HG02571 (cell line): ENCODE results near the gene SBF2.
"Not testable (repeated sequence)": the region's sequence is repeated elsewhere in the genome, so short reads cannot be mapped to it uniquely, and the experiment has no call there.

Experiments used
- ATAC-seq: cut with Tn5 transposase; IDR thresholded peaks from one replicate; pipeline ENCODE4 v1.9.1; 2021; ENCODE audit warnings: mild to moderate bottlenecking, moderate library complexity; ENCODE audit not compliant: unreplicated experiment

Gene SBF2

DNA sequence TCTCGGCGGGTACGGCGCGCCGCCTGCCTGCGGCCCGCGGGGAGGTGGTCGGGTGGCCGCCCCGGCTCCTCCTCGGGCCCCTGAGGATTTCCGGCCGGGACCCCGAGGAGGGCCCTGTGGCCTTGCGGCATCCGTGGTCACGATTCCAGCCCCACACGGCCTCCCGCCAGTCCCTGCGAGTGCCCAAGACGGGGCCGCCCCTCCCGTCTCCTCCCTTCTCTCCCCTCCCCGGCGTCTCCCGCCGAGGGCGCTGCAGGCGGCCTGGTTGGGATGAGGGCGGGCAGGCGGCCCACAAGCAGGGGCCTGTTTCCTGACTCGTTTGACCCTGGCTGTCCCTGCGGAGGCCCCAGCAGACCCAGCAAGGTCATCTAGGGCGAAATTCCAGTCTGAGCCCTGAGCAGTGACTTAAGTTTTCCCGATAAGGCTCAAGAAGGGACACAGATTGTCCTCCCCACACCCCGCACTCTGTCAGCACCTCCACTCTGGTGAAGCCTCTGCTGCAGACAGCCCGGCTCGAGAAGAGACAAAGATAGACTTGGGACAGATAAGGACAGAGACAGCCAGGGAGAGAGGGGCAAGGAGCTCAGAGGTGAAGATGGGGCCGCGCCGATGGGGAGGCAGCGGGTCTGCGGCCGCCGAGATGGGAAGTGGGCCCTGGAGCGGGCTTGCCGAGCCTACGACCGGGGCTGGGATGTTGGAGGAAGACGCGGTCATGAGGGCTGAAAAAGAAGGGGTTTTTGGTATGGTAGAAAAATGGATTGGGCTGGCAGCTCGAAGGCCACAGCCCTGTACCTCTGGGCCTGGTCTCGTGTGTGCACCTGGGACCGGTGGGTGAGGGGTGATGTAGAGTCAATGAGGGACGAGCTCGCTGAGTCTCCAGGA is 535.1 kb downstream of the SBF2 start:
- ATAC-seq: peak; percentile 36

DNA sequence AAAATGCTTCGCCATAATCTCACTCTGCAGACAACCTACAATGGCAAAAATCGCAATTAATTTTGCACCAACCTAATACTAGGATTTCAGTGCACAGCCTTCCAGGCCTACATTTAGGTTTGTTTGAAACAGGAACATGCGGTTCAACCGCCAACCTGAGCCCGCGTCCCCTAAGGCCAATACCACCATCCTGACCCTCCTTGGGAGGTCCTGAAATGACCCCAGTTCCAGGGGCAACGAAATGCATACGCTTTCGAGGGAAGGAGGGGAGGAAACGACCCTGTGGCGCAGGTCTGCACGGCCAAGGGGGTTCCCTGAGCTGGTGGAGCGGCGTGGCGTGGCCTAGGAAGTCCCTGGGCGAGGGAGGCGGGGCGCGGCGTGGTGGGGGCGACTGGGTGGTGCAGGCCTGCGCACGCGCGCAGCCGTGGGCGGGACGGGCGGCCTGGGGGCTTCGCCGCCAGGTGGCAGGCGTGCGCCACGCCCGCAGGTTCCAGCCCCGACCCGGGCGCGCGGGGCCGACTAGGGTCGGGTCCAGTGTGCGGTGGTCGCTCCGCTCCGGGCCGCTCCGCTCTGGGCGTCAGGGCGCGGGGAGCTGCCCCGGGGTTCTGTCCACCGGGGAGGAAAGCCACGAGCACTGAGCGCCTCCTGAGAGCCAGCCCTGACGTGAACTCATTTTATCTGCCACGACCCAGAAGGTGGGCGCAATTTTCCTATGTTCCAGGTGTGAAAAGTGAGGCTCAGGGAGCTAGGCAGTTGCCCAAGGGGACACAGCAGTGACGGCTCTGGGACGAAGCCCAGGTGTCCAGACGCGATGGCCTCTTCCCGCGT is 536.0 kb downstream of the SBF2 start:
- peak; percentile 48 for ATAC-seq

DNA sequence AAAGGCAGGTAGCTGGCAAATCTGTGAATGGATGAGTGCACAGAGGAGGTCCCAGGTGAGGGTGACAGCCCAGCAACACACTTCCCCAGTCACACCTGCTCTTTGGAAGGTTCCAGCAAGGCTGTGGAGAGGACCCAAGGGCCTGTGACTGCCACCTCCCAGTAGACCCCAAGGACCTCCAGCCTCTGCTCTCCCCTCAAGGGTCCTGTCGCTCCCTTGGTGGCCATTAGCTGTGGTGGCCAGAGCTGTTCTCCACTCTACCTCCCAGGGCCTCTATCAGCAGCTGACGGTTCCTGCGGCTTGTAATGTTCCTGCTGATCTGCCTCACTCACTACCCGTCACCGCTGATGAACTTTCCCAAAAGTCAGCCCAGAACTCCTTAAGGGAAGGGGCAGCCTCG is 537.1 kb downstream of the SBF2 start:
- ATAC-seq: no peak

DNA sequence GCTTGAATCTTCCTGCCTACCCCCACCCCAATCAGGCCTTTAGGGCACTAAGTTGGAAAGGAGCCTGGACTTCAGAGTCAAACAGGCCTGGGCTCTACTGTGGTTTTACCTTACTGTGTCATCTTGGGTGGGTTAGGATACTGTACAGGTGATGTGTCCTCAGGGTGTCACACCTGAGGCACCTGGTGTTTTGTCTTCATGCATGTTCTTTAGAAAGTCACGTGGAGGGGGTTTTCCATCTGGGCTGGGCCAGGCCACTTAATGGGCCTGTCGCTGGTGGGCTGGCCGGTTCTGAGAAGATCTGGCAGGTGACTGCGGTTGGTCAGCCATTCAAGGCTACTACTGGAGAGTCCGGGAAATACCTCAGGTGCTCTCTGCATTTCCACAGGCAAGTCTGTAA is 537.6 kb downstream of the SBF2 start:
- no peak for ATAC-seq

DNA sequence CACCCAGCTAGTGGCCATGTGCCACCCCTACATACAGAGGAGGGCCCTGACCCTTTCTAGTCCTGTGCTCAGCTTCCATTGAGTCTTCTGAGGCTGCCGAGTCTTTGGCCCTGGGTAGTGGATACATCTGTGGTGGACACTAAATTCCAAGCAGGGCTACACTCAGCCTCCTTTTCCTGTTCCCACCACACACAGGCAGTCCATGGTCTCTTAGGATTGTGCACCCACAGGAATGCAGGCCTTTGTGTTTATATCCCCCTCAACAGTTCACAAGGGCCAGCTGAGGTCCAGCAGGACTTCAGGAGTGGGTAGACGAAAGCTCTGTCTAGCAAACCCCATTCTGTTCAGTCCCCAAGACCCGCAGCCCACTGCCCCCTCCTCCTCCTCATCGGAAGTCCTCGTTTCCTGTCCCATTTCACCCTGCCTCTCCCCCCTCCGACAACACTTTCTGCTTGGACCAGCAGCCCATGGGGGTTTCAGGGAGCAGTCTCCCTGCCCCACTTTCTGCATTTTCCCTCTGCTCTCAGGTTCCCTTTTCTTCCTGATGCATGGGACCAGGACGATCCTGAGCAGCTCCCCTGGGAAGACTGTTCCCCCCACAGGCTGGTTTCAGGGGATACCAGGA is 538.3 kb downstream of the SBF2 start:
- ATAC-seq: no peak

DNA sequence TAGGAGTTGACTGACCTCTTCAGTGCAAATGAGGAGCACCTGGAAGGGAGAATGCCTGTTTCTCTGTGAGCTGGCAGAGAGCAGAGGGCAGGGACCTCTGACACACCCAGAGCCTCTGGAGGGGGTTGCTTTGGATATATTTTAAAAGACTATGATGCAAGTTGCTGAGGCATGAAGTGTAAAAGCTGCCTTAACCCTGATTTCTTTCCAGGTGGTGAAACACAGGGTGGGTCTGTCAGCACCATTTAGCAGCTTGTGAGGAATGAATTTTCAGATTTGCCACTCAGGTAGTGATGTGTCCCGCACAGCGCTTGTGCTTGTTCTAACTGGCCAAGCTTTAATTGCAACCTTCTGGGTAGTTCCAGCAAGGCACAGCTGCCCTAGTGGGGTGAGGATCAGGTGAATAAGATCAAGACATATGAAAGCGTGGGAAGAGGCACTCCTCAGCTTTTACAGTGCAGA is 540.0 kb downstream of the SBF2 start:
- ATAC-seq: no peak

DNA sequence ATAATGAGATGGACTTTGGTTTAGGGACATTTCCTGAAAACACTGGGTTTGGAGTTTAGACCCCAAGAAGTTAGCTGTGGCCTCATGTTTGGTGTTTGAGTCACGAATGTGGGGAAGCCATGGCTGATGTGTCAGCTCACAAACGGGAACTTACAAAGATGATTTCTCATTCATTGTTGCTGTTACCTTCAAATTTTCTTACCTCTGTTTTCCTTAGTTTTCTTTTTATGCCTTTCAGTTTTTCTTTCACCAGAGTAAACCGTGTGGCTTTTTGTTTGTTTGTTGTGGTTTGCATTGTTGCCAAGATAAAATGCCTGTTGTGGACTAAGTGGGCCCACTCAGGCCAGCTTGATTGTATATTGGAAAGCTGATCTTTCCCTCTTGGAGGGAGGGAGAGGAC is 541.0 kb downstream of the SBF2 start:
- ATAC-seq: no peak

DNA sequence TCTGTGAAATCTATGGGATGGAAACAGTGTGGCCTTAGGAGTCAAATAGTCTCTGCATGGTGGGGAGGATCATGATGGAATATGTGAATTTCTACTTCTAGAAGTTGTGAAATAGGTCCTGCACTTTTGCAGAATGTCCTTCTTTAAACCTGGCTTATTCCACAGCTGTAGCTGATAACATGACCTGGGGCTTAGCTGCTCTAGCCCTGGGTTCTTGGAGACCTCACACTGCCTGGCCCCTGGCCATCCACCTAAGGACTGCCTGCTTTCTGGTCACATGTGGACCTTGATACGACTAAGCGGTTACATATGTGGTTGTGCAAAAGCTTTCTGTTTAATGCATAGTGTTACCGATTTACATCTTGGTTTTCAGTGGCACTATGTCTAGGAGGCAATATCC is 541.9 kb downstream of the SBF2 start:
- no peak for ATAC-seq

DNA sequence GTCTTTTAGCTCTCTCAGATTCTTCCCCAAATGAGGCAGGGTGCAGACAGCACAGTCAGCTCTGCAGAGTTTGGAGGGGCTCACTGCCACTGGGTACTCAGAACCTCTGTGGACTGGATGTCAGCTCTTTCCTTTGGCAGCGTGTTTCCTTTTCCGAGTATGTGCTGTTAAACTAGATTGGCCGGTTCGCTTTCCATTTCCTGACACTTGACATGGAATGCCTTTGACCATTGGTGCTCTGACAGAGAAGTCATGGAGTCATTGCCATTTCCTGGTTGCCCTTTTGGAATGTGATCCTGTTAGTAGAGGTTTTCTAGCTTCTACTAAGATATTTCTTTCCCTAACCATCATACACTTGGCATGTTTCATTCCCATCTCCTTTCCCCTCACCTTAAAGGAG is 543.5 kb downstream of the SBF2 start:
- no peak for ATAC-seq

DNA sequence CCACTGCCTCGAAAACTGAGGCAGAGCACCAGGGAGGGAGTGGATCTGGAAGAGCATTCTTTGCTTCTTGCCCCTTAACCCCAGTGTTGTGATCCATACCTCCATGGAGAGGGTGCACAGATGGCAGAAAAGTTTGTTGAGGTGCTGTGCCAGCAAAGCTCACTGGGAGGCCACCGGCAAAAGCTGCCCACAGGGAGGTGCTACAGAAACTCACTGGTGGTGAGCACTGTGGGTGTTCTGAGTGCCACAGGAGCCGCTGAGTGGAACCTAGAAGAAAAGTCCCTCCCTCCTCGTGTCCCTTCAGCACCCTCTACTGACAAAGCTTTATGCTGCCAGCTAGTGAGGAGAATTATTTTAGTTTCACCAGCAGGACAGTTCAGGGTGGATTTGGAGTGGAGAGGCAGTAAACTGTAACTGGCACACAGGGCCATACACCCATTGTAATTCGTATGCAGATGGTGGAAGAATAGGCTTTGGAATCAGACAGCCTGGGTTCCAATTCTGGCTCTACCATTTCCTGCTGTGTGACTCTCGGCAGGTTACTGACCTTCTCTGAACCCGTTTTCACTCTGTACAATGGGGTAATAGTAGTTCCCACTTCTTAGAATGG is 545.6 kb downstream of the SBF2 start:
- ATAC-seq: peak; percentile 67

DNA sequence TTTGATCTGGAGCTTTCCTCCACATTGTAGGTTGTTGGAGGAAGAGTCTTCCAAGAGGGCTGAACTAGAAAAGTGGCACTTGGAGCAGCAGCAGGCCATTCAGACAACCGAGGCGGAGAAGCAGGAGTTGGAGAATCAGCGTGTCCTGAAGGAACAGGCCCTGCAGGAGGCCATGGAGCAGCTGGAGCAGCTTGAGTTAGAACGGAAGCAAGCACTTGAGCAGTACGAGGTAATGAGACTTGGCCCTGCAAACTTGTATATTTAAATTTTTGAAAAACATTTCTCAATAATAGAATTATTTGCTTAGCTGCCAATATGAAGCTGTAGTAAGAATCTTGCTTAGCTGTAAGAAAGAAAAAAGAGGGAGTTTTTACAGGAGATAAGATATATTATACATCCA is 546.2 kb downstream of the SBF2 start:
- ATAC-seq: no peak

DNA sequence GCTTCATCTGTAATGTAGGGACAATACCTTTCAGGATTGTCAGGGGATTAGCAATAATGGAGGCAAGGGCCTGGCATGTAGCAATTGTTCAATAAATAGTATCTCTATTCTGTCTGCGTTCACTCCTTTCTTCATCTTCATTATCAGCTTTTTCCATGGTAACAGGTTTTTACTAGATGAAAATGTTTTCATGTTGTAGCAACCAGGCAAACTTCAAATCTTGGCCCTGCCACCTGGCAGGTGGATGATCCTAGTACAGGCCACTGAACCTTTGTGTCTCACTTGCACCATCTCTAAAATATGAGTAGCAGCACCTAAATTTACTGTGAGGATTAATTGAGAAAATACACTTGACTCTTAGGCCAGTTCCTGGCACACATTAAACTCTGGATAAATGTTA is 546.8 kb downstream of the SBF2 start:
- ATAC-seq: no peak

DNA sequence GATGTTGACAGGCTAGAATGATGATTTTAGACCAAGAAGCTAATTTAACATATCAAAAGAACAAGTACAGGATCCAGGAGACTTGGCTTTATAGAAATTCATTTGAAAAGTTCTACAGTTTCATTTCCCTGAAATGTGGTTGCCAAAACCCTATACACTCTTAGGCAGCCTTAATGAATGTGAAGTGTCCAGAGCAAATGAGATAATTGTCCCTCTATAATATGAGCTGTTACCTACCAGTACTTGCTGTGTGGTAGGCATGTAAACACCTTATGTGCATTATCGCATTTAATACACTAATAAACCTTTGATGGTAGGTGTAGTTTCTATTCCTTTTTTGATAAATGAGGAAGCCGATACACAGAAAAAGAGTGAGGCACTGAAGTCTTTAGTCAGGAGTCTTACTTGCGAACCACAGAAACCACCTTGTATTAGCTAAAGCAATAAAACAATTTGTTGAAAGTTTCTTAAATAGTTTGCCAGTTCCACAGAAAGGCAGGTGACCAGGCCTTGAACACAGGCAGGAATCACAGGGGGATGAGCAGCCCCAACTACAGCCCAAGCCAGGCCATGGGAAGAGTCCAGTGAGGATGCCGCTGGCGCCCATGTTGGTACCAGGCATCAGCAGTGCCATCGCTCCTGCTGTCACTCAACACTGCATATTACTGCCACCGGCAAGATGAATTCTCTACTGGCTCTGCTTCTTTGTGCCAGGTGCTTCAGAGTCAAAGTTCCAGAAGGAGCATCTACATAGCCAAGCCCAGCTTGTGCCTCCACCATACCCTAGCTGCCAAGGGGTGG is 548.4 kb downstream of the SBF2 start:
- no peak for ATAC-seq

DNA sequence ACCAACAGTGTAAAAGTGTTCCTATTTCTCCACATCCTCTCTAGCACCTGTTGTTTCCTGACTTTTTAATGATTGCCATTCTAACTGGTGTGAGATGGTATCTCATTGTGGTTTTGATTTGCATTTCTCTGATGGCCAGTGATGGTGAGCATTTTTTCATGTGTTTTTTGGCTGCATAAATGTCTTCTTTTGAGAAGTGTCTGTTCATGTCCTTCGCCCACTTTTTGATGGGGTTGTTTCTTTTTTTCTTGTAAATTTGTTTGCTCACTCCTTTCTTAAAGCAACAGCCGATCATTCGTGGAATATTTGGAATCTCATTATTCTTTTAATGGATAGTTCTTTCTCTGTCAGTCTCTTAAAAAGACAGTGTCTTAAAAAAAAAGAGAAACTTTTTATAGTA is 550.5 kb downstream of the SBF2 start:
- not testable (repeated sequence) for ATAC-seq

DNA sequence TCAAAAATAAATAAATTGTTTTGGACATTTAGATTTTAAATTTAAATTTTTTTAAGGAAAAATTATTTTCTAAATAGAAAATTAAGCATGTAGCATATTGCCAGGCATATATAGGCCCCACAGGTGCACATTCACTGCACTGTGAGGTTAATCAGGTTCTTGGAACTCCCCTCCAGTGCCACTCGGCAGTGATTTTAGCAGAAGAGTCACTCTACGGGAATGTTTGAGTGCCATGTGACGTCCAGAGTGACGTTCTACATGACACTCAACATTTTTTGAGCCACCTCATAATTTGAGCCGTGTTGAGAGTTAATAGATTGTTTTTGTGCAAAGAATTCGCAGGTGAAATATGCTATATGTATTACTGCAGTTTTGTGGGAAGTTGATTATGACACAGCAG is 552.8 kb downstream of the SBF2 start:
- ATAC-seq: no peak

DNA sequence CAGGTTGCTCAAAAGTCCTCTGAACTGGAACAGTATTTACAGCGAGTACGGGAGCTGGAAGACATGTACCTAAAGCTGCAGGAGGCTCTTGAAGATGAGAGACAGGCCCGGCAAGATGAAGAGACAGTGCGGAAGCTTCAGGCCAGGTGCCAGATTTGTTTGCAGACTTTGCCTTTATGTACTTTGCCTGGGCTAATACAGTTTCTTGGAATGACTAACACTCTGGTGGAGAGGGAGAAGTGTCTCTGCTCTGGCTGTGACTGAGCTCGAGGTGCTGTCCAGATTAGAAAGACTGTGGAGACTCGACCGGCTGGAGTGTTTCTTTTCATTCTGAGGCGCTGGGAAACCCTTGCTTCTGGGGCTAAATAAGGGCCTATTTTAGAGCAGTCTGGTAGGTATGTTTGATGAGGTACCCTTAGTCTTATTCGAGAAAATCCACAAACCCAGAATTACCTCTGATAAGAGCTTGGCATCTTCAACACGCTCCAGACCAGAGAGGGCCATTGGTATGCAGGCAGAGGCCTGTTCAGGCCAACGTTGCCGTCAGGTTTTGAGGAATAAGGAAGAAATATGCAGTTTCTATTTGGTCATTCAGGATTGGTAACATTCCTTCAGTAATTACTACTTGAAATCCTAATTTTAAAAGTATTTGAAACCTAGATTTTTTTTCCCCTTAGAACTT is 553.7 kb downstream of the SBF2 start:
- no peak for ATAC-seq

DNA sequence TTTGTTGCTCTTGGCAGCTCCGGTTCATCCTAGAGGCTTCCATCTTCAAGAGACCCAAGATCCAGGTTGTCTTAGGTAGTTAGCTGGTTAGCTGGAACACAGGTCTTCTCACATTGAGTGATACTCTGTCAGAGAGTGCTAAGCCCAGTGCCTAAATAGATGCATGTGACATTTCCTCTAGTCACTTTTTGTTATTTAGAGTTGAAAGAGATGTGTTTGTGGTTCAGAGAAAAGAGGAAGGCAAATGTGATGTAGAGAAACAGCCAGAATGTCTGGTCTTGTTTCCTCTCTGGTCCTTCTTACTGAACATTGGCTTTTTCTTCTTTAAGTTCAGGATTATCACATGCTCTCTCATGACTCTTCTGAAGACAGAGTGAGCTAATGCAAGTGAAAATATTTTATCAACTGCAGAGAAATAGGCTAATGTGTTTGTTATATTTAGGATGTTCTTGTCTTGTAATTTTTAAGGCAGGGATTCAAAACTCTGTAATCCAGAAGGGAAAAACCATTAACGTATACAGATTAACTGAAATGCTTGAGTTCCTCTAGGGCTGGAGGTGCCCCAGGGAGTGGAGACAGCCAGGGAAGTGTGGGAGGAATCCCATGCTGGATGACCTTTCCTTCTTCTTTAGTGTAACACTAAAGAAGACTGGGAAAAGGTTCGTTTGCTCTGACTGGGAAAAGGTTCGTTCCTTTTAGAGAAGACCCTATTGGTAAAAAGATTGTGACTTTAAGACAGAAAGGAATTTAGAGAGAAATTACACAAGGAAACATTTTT is 554.7 kb downstream of the SBF2 start:
- ATAC-seq: no peak

DNA sequence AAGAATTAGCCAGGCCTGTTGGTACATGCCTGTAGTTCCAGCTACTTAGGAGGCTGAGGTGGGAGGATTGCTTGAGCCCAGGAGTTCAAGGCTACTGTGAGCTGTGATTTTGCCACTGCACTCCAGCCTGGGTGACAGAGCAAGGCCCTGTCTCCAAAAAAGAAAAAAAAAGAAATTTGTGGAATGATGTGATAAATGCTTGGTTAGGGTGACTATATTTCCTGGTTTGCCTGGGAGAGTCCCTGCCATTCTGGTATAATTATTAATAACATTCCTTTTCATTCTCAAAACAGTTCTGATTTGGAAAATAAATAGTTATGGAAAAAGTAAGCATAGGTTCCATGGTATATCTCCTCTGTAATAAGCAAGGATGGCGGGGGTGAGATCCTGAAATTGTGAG is 555.3 kb downstream of the SBF2 start:
- no peak for ATAC-seq

DNA sequence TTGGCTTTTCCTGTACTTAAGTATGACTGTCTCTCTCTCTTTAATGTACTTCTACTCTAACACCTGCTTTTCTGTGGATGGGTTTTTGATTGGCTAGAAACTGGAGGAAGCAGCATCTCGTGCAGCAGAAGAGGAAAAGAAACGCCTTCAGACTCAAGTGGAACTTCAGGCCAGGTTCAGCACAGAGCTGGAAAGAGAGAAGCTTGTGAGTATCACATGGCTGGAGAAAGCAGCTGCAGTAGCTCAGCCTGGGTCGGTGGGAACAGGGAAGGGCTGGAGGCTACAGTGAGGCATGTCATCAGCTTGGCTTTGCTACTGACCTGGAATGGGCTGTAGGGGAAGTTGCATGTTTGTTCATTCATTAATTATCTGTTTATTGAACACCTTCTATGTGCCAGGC is 555.9 kb downstream of the SBF2 start:
- ATAC-seq: no peak
